BJ (cell line): Measurements from ENCODE around the gene CTIF. TPM values are rescaled to one million over a fixed set of nuclear protein-coding genes. Genes with fewer than 3 reads are reported as not detected.

Source experiments
- CTCF ChIA-PET: fragments of 350-600 bp; formaldehyde crosslinking; extraction: SDS; loops from one replicate; lab custom pipeline; 2021; ENCODE audit warnings: antibody characterized with exemption, inconsistent platforms; lab: Yijun Ruan, JAX
- POLR2A ChIA-PET: fragments of 300-600 bp; sonication (Branson Sonifier 250); formaldehyde crosslinking; extraction: SDS; loops from one replicate; lab custom pipeline; 2021; ENCODE audit warnings: antibody characterized with exemption; lab: Charles Lee
- DNase-seq: peaks from one replicate; pipeline ENCODE4 v3.0.0-alpha.2; 2011; ENCODE audit warnings: low read depth
- H3K27me3 ChIP-seq: 2 replicates; pipeline ENCODE4 v1.6.0; 2011; ENCODE audit warnings: low read length; ENCODE audit not compliant: control insufficient read depth, insufficient read depth
- H3K36me3 ChIP-seq: 2 replicates; pipeline ENCODE4 v1.5.1; 2011; ENCODE audit warnings: low read length; ENCODE audit not compliant: control insufficient read depth, insufficient read depth
- H3K4me3 ChIP-seq: 2 replicates; pipeline ENCODE4 v1.5.1; 2011; ENCODE audit warnings: low read depth, mild to moderate bottlenecking, control low read depth, low read length
- polyA plus RNA-seq: library from polyadenylated mRNA; depleted of rRNA; stranded (reverse); fragments of >200 nt; gene quantifications from 2 replicates; pipeline ENCODE4 v1.2.3, GENCODE V29; 2011
- TF ChIP-seq, protein P1 (sequence below): IDR thresholded peaks from 2 replicates; pipeline ENCODE4 v1.5.1; 2011; ENCODE audit warnings: low read depth, mild to moderate bottlenecking, control low read depth, inconsistent platforms, low read length, moderate library complexity; ENCODE audit not compliant: insufficient read depth

Gene CTIF
- polyA plus RNA-seq, 1 experiment = 105 TPM

DNA sequence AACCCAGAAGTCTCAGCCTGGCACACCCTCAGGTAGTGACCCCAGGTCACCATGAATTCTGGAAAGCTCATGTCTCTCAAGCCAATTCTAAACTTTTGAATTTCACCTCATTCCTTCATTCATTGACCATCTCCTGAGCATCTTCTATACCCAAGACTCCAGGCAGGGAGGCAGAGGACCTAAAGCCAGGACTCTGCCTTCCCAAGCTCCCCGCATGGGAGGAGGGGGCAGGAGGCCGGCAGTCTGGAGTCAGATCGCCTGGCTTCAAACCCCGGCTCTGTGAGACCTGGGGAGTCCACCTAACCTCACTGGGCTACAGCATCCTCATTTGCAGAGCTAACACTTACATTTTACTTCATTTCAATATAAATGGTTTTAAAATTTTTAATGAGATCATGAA lies 352.9 kb downstream of the CTIF start:
- Histone ChIP-seq H3K27me3 (no peaks in the 10 kb centered on the region), H3K36me3 (no peaks in the 10 kb centered on the region), H3K4me3 (no peak overlapping the region)
- TF ChIP-seq, protein P1, sequence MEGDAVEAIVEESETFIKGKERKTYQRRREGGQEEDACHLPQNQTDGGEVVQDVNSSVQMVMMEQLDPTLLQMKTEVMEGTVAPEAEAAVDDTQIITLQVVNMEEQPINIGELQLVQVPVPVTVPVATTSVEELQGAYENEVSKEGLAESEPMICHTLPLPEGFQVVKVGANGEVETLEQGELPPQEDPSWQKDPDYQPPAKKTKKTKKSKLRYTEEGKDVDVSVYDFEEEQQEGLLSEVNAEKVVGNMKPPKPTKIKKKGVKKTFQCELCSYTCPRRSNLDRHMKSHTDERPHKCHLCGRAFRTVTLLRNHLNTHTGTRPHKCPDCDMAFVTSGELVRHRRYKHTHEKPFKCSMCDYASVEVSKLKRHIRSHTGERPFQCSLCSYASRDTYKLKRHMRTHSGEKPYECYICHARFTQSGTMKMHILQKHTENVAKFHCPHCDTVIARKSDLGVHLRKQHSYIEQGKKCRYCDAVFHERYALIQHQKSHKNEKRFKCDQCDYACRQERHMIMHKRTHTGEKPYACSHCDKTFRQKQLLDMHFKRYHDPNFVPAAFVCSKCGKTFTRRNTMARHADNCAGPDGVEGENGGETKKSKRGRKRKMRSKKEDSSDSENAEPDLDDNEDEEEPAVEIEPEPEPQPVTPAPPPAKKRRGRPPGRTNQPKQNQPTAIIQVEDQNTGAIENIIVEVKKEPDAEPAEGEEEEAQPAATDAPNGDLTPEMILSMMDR = no peak
- ChIA-PET POLR2A (no interaction called here), CTCF (interaction anchor here (1.2 kb wide), 1 partner anchor 10 kb away, joined by 4 read pairs; no protein-coding TSS in a partner anchor)
- DNase-seq = no peak

DNA sequence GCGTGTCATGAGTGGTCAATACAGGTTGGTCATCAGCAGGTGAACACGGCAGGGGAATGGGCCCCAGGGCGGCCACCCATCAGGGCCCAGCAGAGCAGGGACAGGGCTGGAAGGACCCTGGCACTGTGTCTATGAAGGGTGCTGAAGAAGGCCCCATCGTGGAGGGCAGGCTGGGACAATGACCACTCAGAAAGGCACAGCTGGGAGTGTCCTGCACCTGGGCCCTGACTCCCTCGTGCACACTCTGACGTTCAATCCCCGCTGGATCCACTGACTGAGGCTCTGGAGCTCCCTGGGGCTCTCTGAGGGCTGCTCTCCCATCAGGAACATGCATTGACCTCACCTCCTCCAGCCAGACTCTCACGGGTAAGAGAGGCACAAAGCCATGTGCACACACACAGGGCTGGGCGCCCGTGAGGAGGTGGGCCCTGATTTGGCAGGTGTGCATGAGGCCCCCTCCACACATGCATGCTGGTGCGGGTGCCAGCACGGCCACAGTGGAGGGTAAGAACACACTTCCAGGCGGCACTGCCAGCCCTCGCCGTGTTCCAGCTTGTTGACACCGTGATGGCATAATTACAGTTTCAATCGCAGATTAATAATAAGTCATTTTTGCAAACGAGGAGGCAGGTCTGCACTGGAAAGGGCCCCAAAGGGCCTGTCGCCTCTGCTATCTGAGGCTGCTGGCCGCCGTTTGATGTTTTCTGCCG lies 353.5 kb downstream of the CTIF start:
- H3K27me3 ChIP-seq = no peaks in the 10 kb centered on the region
- no peaks in the 10 kb centered on the region for H3K36me3 ChIP-seq
- TF ChIP-seq, protein P1 = no peak
- ChIA-PET POLR2A (no interaction called here), CTCF (interaction anchor here (1.2 kb wide), 1 partner anchor 9 kb away, joined by 4 read pairs; no protein-coding TSS in a partner anchor)
- no peak overlapping the region for H3K4me3 ChIP-seq
- no peak for DNase-seq

DNA sequence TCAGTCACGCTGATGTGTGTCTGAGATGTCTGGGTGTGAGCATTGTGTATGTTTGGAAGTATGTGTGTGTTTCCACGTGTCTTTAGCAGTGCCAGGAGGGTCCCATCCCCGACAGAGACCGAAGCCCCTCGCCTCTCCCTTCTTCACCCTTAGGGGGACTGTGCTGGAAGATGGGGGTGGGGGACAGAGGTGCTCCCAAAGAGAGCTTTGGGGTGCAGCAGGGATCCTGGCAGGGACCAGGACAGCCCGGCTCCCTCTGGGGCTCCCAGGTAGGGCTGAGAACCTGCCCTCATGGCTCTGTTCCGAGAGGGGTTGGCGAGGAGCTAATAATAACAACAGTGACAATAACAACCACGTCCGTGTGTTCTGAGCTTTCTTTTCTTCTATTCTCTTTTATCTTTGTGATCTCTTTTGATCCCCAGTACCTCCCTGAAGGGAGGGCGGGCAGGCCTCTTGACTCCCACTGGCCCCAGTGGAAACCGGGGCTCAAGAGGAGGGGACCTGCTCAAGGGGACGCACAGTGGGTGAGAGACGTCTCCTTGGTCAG lies 354.3 kb downstream of the CTIF start:
- no peak for DNase-seq
- no peak overlapping the region for H3K4me3 ChIP-seq
- no peaks in the 10 kb centered on the region for H3K36me3 ChIP-seq
- TF ChIP-seq, protein P1 = no peak
- H3K27me3 ChIP-seq = no peaks in the 10 kb centered on the region
- ChIA-PET CTCF (interaction anchor here (0.6 kb wide), 1 partner anchor 19 kb away, joined by 3 read pairs; no protein-coding TSS in a partner anchor), POLR2A (interaction anchor here (0.6 kb wide), 1 partner anchor 164 kb away, joined by 3 read pairs; no protein-coding TSS in a partner anchor)

DNA sequence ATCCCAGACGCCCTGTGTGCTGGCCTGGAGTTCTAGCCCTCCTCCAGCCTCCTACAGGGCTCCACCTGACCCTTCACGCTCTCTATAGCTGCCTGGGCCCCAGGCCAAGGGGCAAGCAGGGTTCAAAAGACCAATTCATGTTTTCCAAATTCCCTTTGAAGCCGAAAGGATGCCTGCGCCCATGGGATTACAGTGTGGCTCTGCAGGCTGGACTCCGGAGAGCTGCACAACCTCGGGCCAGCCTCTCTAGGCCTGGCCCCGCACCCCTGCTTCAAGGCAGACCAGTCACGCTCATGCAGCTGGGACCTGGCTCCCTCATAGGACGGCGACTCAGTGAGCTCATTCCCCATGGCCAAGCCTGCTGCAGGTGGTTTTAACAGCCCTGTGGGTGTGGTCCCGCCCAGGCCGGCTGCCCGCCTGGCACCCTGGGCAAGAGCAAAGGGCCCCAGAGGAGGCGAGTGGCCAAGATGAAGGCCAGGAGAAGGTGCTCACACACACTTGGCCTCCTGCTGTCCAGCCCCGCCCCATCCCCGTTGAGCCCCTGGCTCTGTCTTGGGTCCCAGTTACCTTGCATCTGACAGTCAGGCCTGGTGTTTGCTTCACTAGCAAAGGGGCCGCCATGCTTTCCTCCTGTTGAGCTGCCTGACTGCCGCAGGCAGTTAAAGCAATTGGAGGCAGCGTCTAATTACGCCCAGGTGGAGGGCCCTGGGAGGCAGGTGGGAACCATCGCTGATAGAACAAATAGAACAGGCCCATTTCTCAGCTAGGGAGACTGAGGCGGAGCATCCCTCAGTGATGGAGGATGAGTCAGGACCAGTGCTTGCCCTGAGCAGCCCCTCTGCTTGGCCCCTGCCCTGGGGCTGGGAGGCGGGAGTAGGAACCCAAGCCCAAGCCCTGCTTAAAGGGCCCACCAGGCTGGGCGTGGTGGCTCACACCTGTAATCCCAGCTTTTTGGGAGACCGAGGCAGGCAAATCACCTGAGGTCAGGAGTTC lies 355.1 kb downstream of the CTIF start:
- TF ChIP-seq, protein P1 = no peak
- H3K36me3 ChIP-seq = no peaks in the 10 kb centered on the region
- no peak for DNase-seq
- CTCF ChIA-PET = interaction anchor here (0.6 to 1.0 kb wide), 2 partner anchors 19 to 26 kb away, joined by 3 read pairs; no protein-coding TSS in a partner anchor
- no peak overlapping the region for H3K4me3 ChIP-seq
- POLR2A ChIA-PET = interaction anchor here (0.6 kb wide), 1 partner anchor 165 kb away, joined by 3 read pairs; no protein-coding TSS in a partner anchor
- H3K27me3 ChIP-seq = no peaks in the 10 kb centered on the region
